Measurements from ENCODE around the gene CFAP53. TPM values are rescaled to one million over a fixed set of nuclear protein-coding genes. Genes with fewer than 3 reads are reported as not detected.

Gene CFAP53
- total and polyA plus RNA-seq, 2 of the 13 experiments (the other 11 are each of a cell fraction or from before 2014, with no cell fraction given) = 0.05 to 0.07 TPM

GRCh38 chr18:50313873-50314460 lies 47.7 kb upstream of the CFAP53 start:
- Histone ChIP-seq H3K36me3 (replicated peaks in 1 of 2; ENCODE audit: control insufficient read depth in 1 of 2, insufficient read depth in 2 of 2, low read length in 2 of 2) (no peaks in the 10 kb centered on the region), H3K9me3 (ENCODE audit: low read length) (no peaks in the 10 kb centered on the region), H3K4me1 (ENCODE audit: insufficient read depth, low read length) (peaks cover 33% of the 10 kb centered on the region), H3K27me3 (ENCODE audit: control insufficient read depth in 1 of 2, insufficient read depth in 2 of 2, low read length in 2 of 2) (no peaks in the 10 kb centered on the region), H3K4me2 (ENCODE audit: low read depth, low read length) (peak overlapping the region; percentile 41), H4K20me1 (ENCODE audit: insufficient read depth, low read length) (no peaks in the 10 kb centered on the region), H2AFZ (ENCODE audit: low read length) (no peak overlapping the region), H3K9ac (ENCODE audit: insufficient read depth, low read depth, low read length) (no peak overlapping the region), H3K79me2 (ENCODE audit: insufficient read depth, low read length) (no peaks in the 10 kb centered on the region), H3K4me3 (replicated peaks in 1 of 3; ENCODE audit: insufficient read depth in 1 of 3, low read depth in 2 of 3, low read length in 3 of 3) (no peak overlapping the region), H3K27ac (ENCODE audit: extremely low read length, insufficient read depth, low read length) (no peak overlapping the region)
- intact Hi-C loops (cut with micrococcal nuclease; ENCODE audit: unreplicated experiment) = no loop called here
- in situ Hi-C loops (cut with HindIII; ENCODE audit: extremely low pct_ligation_motif_present, low pct_unique_long_range_greater_than_20kb) = no loop called here
- no TSS peak for BruUV-seq (replicated peaks)
- ChIA-PET POLR2A (no interaction called here), CTCF (ENCODE audit: low intra/inter-chr PET ratio, low total read pairs) (no interaction called here)
- 0% methylated on average over 2 of the region's 2 CpGs for WGBS (ENCODE audit: low lambda C conversion rate)
- ATAC-seq (peak; percentile 35; the same call in 1 of the 3 replicates), DNase-seq (ENCODE audit: low spot score) (no peak), FAIRE-seq (no peak)
- no peak for TF ChIP-seq ZFP91 (CRISPR knock-in tag; IDR thresholded peaks at IDR 0.05; ENCODE audit: borderline replicate concordance)
- peak; percentile 52; the same call in 1 of the 2 replicates for TF ChIP-seq NR2F6 (IDR thresholded peaks at IDR 0.05)
- TF ChIP-seq NR2F6 (CRISPR knock-in tag; IDR thresholded peaks at IDR 0.05) = peak; percentile 35; the same call in 1 of the 2 replicates
- TF ChIP-seq NR2F1 (CRISPR knock-in tag; IDR thresholded peaks at IDR 0.05) = 0 out of 4 replicates have a peak, but pooled peaks of 1 of the 2 experiments have one; percentile 10
- no peak for TF ChIP-seq TARDBP (CRISPR knock-in tag; IDR thresholded peaks at IDR 0.05)
- TF ChIP-seq PBX2 (CRISPR knock-in tag; IDR thresholded peaks at IDR 0.05) = no peak
- TF ChIP-seq ZNF749 (CRISPR knock-in tag; IDR thresholded peaks at IDR 0.05; ENCODE audit: borderline replicate concordance) = no peak
- TF ChIP-seq HNF4A (CRISPR knock-in tag; IDR thresholded peaks at IDR 0.05) = 0 out of 2 replicates have a peak, but pooled peaks have one; percentile 15
- TF ChIP-seq ZNF672 (CRISPR knock-in tag; IDR thresholded peaks at IDR 0.05) = no peak
- TF ChIP-seq FIP1L1 (IDR thresholded peaks at IDR 0.05; ENCODE audit: borderline replicate concordance, insufficient read depth, low read depth, low read length) = no peak
- no peak for TF ChIP-seq HOXA9 (CRISPR knock-in tag; IDR thresholded peaks at IDR 0.05; ENCODE audit: borderline replicate concordance)
- no peak for TF ChIP-seq CBX5 (CRISPR knock-in tag; IDR thresholded peaks at IDR 0.05; ENCODE audit: borderline replicate concordance)
- no peak for TF ChIP-seq GMEB1 (CRISPR knock-in tag; IDR thresholded peaks at IDR 0.05; ENCODE audit: borderline replicate concordance)
- no peak for TF ChIP-seq CREM (IDR thresholded peaks at IDR 0.05)
- TF ChIP-seq CREM (CRISPR knock-in tag; IDR thresholded peaks at IDR 0.05) = no peak
- TF ChIP-seq TFAP4 (IDR thresholded peaks at IDR 0.05; ENCODE audit: borderline replicate concordance, low read depth) = peak; percentile 41
- no peak for TF ChIP-seq RAD21 (CRISPR knock-in tag; IDR thresholded peaks at IDR 0.05)
- no peak for TF ChIP-seq EED (CRISPR knock-in tag; IDR thresholded peaks at IDR 0.05)
- no peak for TF ChIP-seq ZKSCAN1 (IDR thresholded peaks at IDR 0.05; ENCODE audit: low read length)
- no peak for TF ChIP-seq ZNF746 (CRISPR knock-in tag; IDR thresholded peaks at IDR 0.05)
